HG03097 (cell line): ENCODE results near the gene WNT16.
A peak's percentile ranks its signal among the peaks of the same experiment; 100 is the strongest.
"Not testable (repeated sequence)": the region's sequence is repeated elsewhere in the genome, so short reads cannot be mapped to it uniquely, and the experiment has no call there.

ENCODE experiments used
- ATAC-seq: cut with Tn5 transposase; IDR thresholded peaks from one replicate; pipeline ENCODE4 v1.9.1; 2021; ENCODE audit not compliant: unreplicated experiment, low FRiP score

WNT16 gene

GRCh38 chr7:121305109-121305508, 23.7 kb upstream of the WNT16 start:
- no peak for ATAC-seq

- no peak for ATAC-seq
Measured at GRCh38 chr7:121306565-121306964, 22.2 kb upstream of the WNT16 start.

GRCh38 chr7:121307021-121307574, 21.7 kb upstream of the WNT16 start:
- no peak for ATAC-seq

GRCh38 chr7:121313220-121313792, 15.5 kb upstream of the WNT16 start:
- peak; percentile 7 for ATAC-seq

GRCh38 chr7:121313793-121314676, 14.8 kb upstream of the WNT16 start:
- ATAC-seq = peak; percentile 95

GRCh38 chr7:121315170-121315569, 13.6 kb upstream of the WNT16 start:
- ATAC-seq = not testable (repeated sequence)

- ATAC-seq = no peak
Measured at GRCh38 chr7:121322460-121322859, 6.3 kb upstream of the WNT16 start.

- no peak for ATAC-seq
Measured at GRCh38 chr7:121323515-121324302, 5.1 kb upstream of the WNT16 start.

GRCh38 chr7:121327671-121328070, 1.1 kb upstream of the WNT16 start:
- ATAC-seq = no peak

- no peak for ATAC-seq
Measured at GRCh38 chr7:121329191-121330052, 622 bp downstream of the WNT16 start.

- ATAC-seq = no peak
Measured at GRCh38 chr7:121330053-121330833, 1.4 kb downstream of the WNT16 start.

- no peak for ATAC-seq
Measured at GRCh38 chr7:121331048-121331447, 2.2 kb downstream of the WNT16 start.

GRCh38 chr7:121331574-121331973, 2.8 kb downstream of the WNT16 start:
- no peak for ATAC-seq

GRCh38 chr7:121334376-121334775, 5.6 kb downstream of the WNT16 start:
- no peak for ATAC-seq

- ATAC-seq = no peak
Measured at GRCh38 chr7:121334875-121335648, 6.3 kb downstream of the WNT16 start.

GRCh38 chr7:121336579-121336978, 7.8 kb downstream of the WNT16 start:
- no peak for ATAC-seq

- ATAC-seq = no peak
Measured at GRCh38 chr7:121337398-121337797, 8.6 kb downstream of the WNT16 start.

- no peak for ATAC-seq
Measured at GRCh38 chr7:121339082-121339481, 10.3 kb downstream of the WNT16 start.

GRCh38 chr7:121341933-121342332, 13.1 kb downstream of the WNT16 start:
- no peak for ATAC-seq
